Measurements from ENCODE around the gene IFT27.

Gene IFT27

DNA sequence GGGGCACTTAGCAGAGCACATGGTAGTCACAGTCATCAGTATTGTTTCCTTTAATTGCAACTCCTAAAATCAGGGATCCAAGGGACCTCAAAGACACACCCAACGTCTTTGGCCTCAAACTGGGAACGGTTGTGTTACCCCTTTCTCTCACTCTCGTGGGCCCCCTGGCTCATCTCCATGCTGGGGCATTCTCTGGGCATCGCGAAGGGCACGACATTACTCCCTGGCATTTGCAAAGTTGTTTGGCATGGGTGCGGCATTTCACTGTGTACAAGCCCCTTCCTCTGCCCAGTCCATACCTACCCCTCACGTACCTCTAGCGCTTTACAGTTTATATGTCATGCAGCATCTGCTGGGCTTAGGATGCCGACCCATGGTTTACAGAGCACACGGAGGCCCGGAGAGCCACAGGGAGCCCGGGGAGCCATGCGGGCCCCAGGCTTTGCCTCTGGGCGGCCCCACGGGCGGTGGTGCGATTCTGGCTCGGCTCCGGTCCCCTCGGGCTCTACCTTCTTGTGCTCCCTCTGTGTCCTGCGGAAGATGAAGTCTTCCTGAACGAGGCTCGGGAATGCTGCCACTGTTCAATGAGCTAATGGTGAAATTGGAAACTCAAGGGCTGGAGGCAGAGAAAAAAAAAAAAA, 50.4 kb downstream of the IFT27 start:
- DNase-seq (ENCODE audit: low read depth, low spot score): no peak

DNA sequence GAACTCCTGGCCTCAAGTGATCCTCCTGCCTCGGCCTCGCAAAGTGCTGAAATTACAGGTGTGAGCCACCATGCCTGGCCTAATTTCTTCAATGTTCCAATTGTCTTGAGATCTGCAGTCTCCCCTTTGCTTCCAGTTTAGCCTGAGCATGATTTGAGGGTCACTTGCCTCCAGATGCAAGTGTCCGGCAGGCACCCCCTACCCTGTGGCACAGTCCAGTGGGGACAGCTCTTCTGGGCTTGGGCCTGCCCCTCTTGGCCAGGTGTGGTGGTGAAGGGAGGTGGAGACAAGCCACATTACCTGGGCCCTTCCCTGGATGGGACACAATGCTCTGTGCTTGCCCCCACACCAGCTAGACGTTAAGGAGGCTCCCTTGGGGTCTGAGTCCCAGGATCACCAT, 51.1 kb downstream of the IFT27 start:
- no peak for DNase-seq (ENCODE audit: low read depth, low spot score)

DNA sequence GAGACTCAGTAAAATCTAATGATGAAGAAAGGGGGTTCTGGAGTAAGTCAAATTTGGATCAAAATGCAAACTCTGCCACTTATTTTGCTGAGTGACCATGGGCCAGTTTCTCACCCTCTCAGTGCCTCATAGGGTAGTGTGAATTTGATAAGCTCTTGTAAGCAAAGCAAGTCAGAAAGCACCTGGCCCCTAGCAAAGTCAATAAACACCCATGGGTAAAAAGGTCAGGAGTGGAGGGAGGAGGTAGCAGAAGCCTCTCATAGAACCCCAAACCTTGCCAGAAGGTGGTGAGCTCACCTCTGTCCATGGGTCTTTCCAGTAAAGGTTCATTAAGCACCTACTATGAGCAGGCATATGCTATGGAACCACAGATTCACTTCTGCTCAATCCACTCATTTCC, 53.9 kb downstream of the IFT27 start:
- DNase-seq (ENCODE audit: low read depth, low spot score): no peak

DNA sequence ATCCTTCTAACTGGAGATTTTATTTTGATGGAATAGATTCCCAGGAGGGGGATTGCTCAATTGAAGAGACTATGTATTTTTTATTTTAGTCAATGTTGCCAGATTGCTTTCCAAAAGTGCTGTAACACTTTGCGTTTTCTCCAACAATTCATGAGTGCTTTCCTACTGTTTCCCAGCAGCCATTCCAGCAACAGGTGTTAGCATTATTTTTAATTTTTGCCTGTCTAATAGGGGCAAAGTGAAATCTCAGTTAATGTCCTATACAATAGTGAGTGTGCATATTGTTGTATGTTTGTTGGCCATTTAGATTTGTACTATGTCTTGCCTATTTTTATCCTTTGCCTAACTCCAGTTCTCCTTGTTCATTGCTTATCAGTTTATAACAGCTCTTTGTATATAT, 60.3 kb downstream of the IFT27 start:
- no peak for DNase-seq (ENCODE audit: low read depth, low spot score)

DNA sequence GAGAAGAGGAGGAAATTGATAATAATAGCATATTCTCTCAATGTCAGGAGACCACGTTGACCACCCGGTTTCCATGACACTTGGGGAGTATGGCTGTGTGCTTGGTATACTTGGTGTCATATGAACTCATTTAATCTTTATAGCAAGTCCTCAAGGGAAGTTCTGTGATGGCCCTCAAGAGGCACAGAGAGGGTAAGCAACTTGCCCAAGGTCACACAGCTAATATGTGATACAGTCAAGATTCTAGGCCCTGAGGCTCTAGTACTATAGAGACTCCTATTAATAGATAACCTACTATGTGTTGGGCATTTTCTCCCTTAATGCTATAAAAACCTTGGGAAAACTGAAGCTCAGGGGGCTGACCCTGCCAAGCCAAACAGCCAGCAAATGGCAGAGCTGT, 61.8 kb downstream of the IFT27 start:
- no peak for DNase-seq (ENCODE audit: low read depth, low spot score)

GRCh38 chr22:36713436-36713835, 62.5 kb downstream of the IFT27 start:
- no peak for DNase-seq (ENCODE audit: low read depth, low spot score)
